CD8-positive, alpha-beta memory T cell (primary cell): ENCODE results near the gene STRIP1. TPM values are rescaled to one million over a fixed set of nuclear protein-coding genes. Genes with fewer than 3 reads are reported as not detected.

Source experiments
- CTCF ChIA-PET: fragments of 350-600 bp; sonication (Branson Sonifier 250); formaldehyde crosslinking; loops from one replicate; lab custom pipeline; 2021; ENCODE audit warnings: antibody characterized with exemption; lab: Charles Lee
- POLR2A ChIA-PET: fragments of 350-600 bp; sonication (Branson Sonifier 250); formaldehyde crosslinking; loops from one replicate; lab custom pipeline; 2021; ENCODE audit warnings: antibody characterized with exemption; lab: Charles Lee
- DNase-seq, 5 donors: peaks; one replicate each; pipeline versions ENCODE4 v3.0.0 to v3.0.0-alpha.2; 2020 to 2022; ENCODE audit warnings: mixed read lengths in 1 of 5
- H3K27ac ChIP-seq: one replicate; pipeline ENCODE4 v1.7.0; 2013; ENCODE audit warnings: low read depth, mild to moderate bottlenecking, low read length, moderate library complexity
- H3K27me3 ChIP-seq: 2 replicates; pipeline ENCODE4 v1.7.0; 2013; ENCODE audit warnings: low read length, mild to moderate bottlenecking; ENCODE audit not compliant: insufficient read depth, poor library complexity, severe bottlenecking
- H3K36me3 ChIP-seq: 2 replicates; pipeline ENCODE4 v1.7.0; 2013; ENCODE audit warnings: mild to moderate bottlenecking, low read length, moderate library complexity; ENCODE audit not compliant: insufficient read depth
- H3K4me1 ChIP-seq: 2 replicates; pipeline ENCODE4 v1.7.0; 2013; ENCODE audit warnings: mild to moderate bottlenecking, low read length, moderate library complexity; ENCODE audit not compliant: insufficient read depth
- H3K4me3 ChIP-seq: 2 replicates; pipeline ENCODE4 v1.7.0; 2013; ENCODE audit warnings: mild to moderate bottlenecking, low read length
- H3K9me3 ChIP-seq: 2 replicates; pipeline ENCODE4 v1.7.0; 2013; ENCODE audit warnings: mild to moderate bottlenecking, low read length
- H3K27ac Mint-ChIP-seq, 8 donors: one replicate each; pipeline ENCODE4 v1.8.0; 2020 to 2021; ENCODE audit warnings: mixed read lengths in 8 of 8, mild to moderate bottlenecking in 6 of 8, inconsistent platforms in 3 of 8, moderate library complexity in 3 of 8
- H3K27me3 Mint-ChIP-seq, 2 donors: one replicate each; pipeline ENCODE4 v1.8.0; 2020 to 2021; ENCODE audit warnings: mixed read lengths in 2 of 2, mild to moderate bottlenecking in 1 of 2, moderate library complexity in 1 of 2
- H3K36me3 Mint-ChIP-seq, 3 donors: one replicate each; pipeline ENCODE4 v1.8.0; 2020 to 2021; ENCODE audit warnings: mixed read lengths in 3 of 3, inconsistent platforms in 1 of 3, mild to moderate bottlenecking in 1 of 3
- H3K4me1 Mint-ChIP-seq, 3 donors: one replicate each; pipeline ENCODE4 v1.8.0; 2020 to 2021; ENCODE audit warnings: mixed read lengths in 3 of 3, inconsistent platforms in 1 of 3, mild to moderate bottlenecking in 1 of 3
- H3K4me3 Mint-ChIP-seq, 7 donors: one replicate each; pipeline ENCODE4 v1.8.0; 2020 to 2021; ENCODE audit warnings: mixed read lengths in 7 of 7, mild to moderate bottlenecking in 6 of 7, moderate library complexity in 4 of 7, inconsistent platforms in 2 of 7
- H3K9me3 Mint-ChIP-seq, 5 donors: one replicate each; pipeline ENCODE4 v1.8.0; 2020 to 2022; ENCODE audit warnings: mixed read lengths in 5 of 5, mild to moderate bottlenecking in 3 of 5, moderate library complexity in 2 of 5, inconsistent platforms in 1 of 5
- polyA plus RNA-seq: library from polyadenylated mRNA; unstranded; fragments of 300-500 nt; fragmentation: Illumina TruSeq; gene quantifications from one replicate; pipeline ENCODE4 v1.2.3, GENCODE V29; 2021
- total RNA-seq, 2 experiments: library from RNA; stranded (reverse); gene quantifications; one replicate each; pipeline ENCODE4 v1.2.3, GENCODE V29; 2021

The STRIP1 gene
- total and polyA plus RNA-seq, 3 experiments from 2014 or later: 27.7 to 37.3 (median 35.1) TPM

- Histone ChIP-seq H3K27ac (no peak overlapping the region), H3K4me1 (peaks cover 7% of the 10 kb centered on the region), H3K9me3 (no peaks in the 10 kb centered on the region), H3K4me3 (no peak overlapping the region), H3K36me3 (no peaks in the 10 kb centered on the region), H3K27me3 (peaks cover 35% of the 10 kb centered on the region)
- H3K9me3 Mint-ChIP-seq: no peaks in the 10 kb centered on the region
- H3K36me3 Mint-ChIP-seq: peaks cover 1 to 3% (median 2%) of the 10 kb centered on the region in 3 donors
- peaks cover 11 to 20% (median 18%) of the 10 kb centered on the region in 3 donors for H3K4me1 Mint-ChIP-seq
- peak overlapping the region in 5 of 7 donors; percentile 20 to 87 (median 33) for H3K4me3 Mint-ChIP-seq
- no peak for DNase-seq
- H3K27me3 Mint-ChIP-seq: peaks cover 57 to 83% of the 10 kb centered on the region in 2 donors
- ChIA-PET CTCF (no interaction called here), POLR2A (no interaction called here)
- H3K27ac Mint-ChIP-seq: no peak overlapping the region
Observed at GRCh38 chr1:110085671-110086070, 51.2 kb downstream of the STRIP1 start.

GRCh38 chr1:110086961-110087360 is 52.5 kb downstream of the STRIP1 start:
- no peaks in the 10 kb centered on the region for H3K9me3 ChIP-seq
- Mint-ChIP-seq H3K27ac (peak overlapping the region in 1 of 8 donors; percentile 18), H3K27me3 (peaks cover 51 to 73% of the 10 kb centered on the region in 2 donors), H3K4me3 (no peak overlapping the region), H3K4me1 (peaks cover 11 to 20% (median 18%) of the 10 kb centered on the region in 3 donors), H3K36me3 (peaks cover 0 to 2% (median 1%) of the 10 kb centered on the region in 3 donors), H3K9me3 (no peaks in the 10 kb centered on the region)
- H3K27me3 ChIP-seq: peaks cover 33% of the 10 kb centered on the region
- POLR2A ChIA-PET: no interaction called here
- CTCF ChIA-PET: interaction anchor here (1.0 to 2.5 kb wide), 4 partner anchors 9 to 19 kb away, joined by 3 to 7 read pairs (median 4); no protein-coding TSS in a partner anchor
- H3K36me3 ChIP-seq: no peaks in the 10 kb centered on the region
- H3K4me1 ChIP-seq: peaks cover 7% of the 10 kb centered on the region
- DNase-seq: no peak
- H3K27ac ChIP-seq: no peak overlapping the region
- H3K4me3 ChIP-seq: no peak overlapping the region

GRCh38 chr1:110087812-110088738 is 53.7 kb downstream of the STRIP1 start:
- Histone ChIP-seq H3K9me3 (no peaks in the 10 kb centered on the region), H3K36me3 (no peaks in the 10 kb centered on the region), H3K4me1 (peaks cover 6% of the 10 kb centered on the region), H3K4me3 (no peak overlapping the region), H3K27me3 (peaks cover 23% of the 10 kb centered on the region), H3K27ac (no peak overlapping the region)
- H3K27ac Mint-ChIP-seq: no peak overlapping the region
- H3K4me3 Mint-ChIP-seq: no peak overlapping the region
- H3K36me3 Mint-ChIP-seq: peaks cover 0 to 2% (median 1%) of the 10 kb centered on the region in 3 donors
- peaks cover 42 to 63% of the 10 kb centered on the region in 2 donors for H3K27me3 Mint-ChIP-seq
- DNase-seq: peak in 3 of 5 donors; percentile 17 to 54 (median 32)
- H3K4me1 Mint-ChIP-seq: peaks cover 9 to 17% (median 14%) of the 10 kb centered on the region in 3 donors
- ChIA-PET CTCF (interaction anchor here (1.0 to 2.7 kb wide), 15 partner anchors 9 to 408 kb away, joined by 3 to 12 read pairs (median 5); partner anchors contain the start of genes AHCYL1 and STRIP1), POLR2A (no interaction called here)
- no peaks in the 10 kb centered on the region for H3K9me3 Mint-ChIP-seq

- ChIA-PET POLR2A (no interaction called here), CTCF (interaction anchor here (1.1 to 2.7 kb wide), 11 partner anchors 8 to 407 kb away, joined by 3 to 12 read pairs (median 6); partner anchors contain the start of gene AHCYL1)
- H3K4me1 Mint-ChIP-seq: peaks cover 3 to 10% (median 7%) of the 10 kb centered on the region in 3 donors
Observed at GRCh38 chr1:110088739-110089316, 54.4 kb downstream of the STRIP1 start.

GRCh38 chr1:110089561-110090275 is 55.3 kb downstream of the STRIP1 start:
- Mint-ChIP-seq H3K27me3 (peaks cover 33 to 56% of the 10 kb centered on the region in 2 donors), H3K27ac (no peak overlapping the region), H3K36me3 (peaks cover 0 to 2% (median 1%) of the 10 kb centered on the region in 3 donors), H3K4me1 (peaks cover 1 to 4% (median 3%) of the 10 kb centered on the region in 3 donors), H3K9me3 (no peaks in the 10 kb centered on the region), H3K4me3 (no peak overlapping the region)
- ChIA-PET CTCF (interaction anchor here (1.2 to 2.7 kb wide), 4 partner anchors 14 to 371 kb away, joined by 3 to 8 read pairs (median 8); no protein-coding TSS in a partner anchor), POLR2A (no interaction called here)
- Histone ChIP-seq H3K27me3 (peaks cover 8% of the 10 kb centered on the region), H3K27ac (no peak overlapping the region), H3K9me3 (no peaks in the 10 kb centered on the region), H3K4me1 (no peaks in the 10 kb centered on the region), H3K4me3 (no peak overlapping the region), H3K36me3 (no peaks in the 10 kb centered on the region)
- peak in 1 of 5 donors; percentile 39 for DNase-seq

More at GRCh38 chr1:110088739-110089316, 54.4 kb downstream of the STRIP1 start:
- Mint-ChIP-seq H3K27ac (no peak overlapping the region), H3K27me3 (peaks cover 35 to 56% of the 10 kb centered on the region in 2 donors), H3K4me3 (no peak overlapping the region), H3K9me3 (no peaks in the 10 kb centered on the region), H3K36me3 (peaks cover 0 to 2% (median 1%) of the 10 kb centered on the region in 3 donors)
- DNase-seq: no peak
- H3K36me3 ChIP-seq: no peaks in the 10 kb centered on the region
- no peaks in the 10 kb centered on the region for H3K4me1 ChIP-seq
- H3K27me3 ChIP-seq: peaks cover 16% of the 10 kb centered on the region
- no peak overlapping the region for H3K27ac ChIP-seq
- H3K4me3 ChIP-seq: no peak overlapping the region
- no peaks in the 10 kb centered on the region for H3K9me3 ChIP-seq

- no peak overlapping the region for H3K4me3 ChIP-seq
- Mint-ChIP-seq H3K36me3 (no peaks in the 10 kb centered on the region), H3K4me1 (no peaks in the 10 kb centered on the region), H3K4me3 (no peak overlapping the region), H3K9me3 (no peaks in the 10 kb centered on the region), H3K27ac (no peak overlapping the region), H3K27me3 (peaks cover 27 to 48% of the 10 kb centered on the region in 2 donors)
- H3K36me3 ChIP-seq: no peaks in the 10 kb centered on the region
- ChIA-PET POLR2A (no interaction called here), CTCF (interaction anchor here (1.3 to 2.1 kb wide), 3 partner anchors 10 to 14 kb away, joined by 3 to 9 read pairs (median 6); no protein-coding TSS in a partner anchor)
- H3K9me3 ChIP-seq: no peaks in the 10 kb centered on the region
- no peak for DNase-seq
- no peaks in the 10 kb centered on the region for H3K4me1 ChIP-seq
- no peak overlapping the region for H3K27ac ChIP-seq
- no peaks in the 10 kb centered on the region for H3K27me3 ChIP-seq
Observed at GRCh38 chr1:110091381-110091780, 57.0 kb downstream of the STRIP1 start.

GRCh38 chr1:110091791-110092190 is 57.4 kb downstream of the STRIP1 start:
- H3K27ac Mint-ChIP-seq: no peak overlapping the region
- H3K27me3 Mint-ChIP-seq: peaks cover 26 to 48% of the 10 kb centered on the region in 2 donors
- Histone ChIP-seq H3K27ac (no peak overlapping the region), H3K36me3 (no peaks in the 10 kb centered on the region), H3K4me1 (no peaks in the 10 kb centered on the region), H3K9me3 (no peaks in the 10 kb centered on the region), H3K27me3 (no peaks in the 10 kb centered on the region), H3K4me3 (no peak overlapping the region)
- H3K4me1 Mint-ChIP-seq: no peaks in the 10 kb centered on the region
- CTCF ChIA-PET: interaction anchor here (1.3 to 2.1 kb wide), 3 partner anchors 9 to 14 kb away, joined by 3 to 9 read pairs (median 6); no protein-coding TSS in a partner anchor
- no peaks in the 10 kb centered on the region for H3K9me3 Mint-ChIP-seq
- no peak overlapping the region for H3K4me3 Mint-ChIP-seq
- no peaks in the 10 kb centered on the region for H3K36me3 Mint-ChIP-seq
- DNase-seq: no peak
- POLR2A ChIA-PET: no interaction called here
